Liver (tissue), 9 donors: ENCODE data around the gene FAM131C. TPM values are rescaled to one million over a fixed set of nuclear protein-coding genes. Genes with fewer than 3 reads are reported as not detected.
A peak's percentile ranks its signal among the peaks of the same experiment; 100 is the strongest.
"Not testable (repeated sequence)": the region's sequence is repeated elsewhere in the genome, so short reads cannot be mapped to it uniquely, and the experiment has no call there.

Experiments
- DNase-seq: peaks from one replicate; pipeline ENCODE4 v3.0.0-alpha.2; 2017; ENCODE audit warnings: low spot score
- H3K27ac ChIP-seq, 2 donors: one replicate each; pipeline ENCODE4 v1.7.0; 2013; ENCODE audit warnings: inconsistent platforms in 2 of 2, low read length in 2 of 2, control low read depth in 1 of 2, low read depth in 1 of 2, mild to moderate bottlenecking in 1 of 2
- H3K27me3 ChIP-seq, 4 donors: one replicate each; pipeline versions ENCODE4 v1.6.1 to v1.7.0; 2013; ENCODE audit warnings: low read length in 3 of 4, inconsistent platforms in 1 of 4, mild to moderate bottlenecking in 1 of 4, moderate library complexity in 1 of 4; ENCODE audit not compliant: control insufficient read depth in 4 of 4, insufficient read depth in 4 of 4
- H3K36me3 ChIP-seq, 4 donors: one replicate each; pipeline versions ENCODE4 v1.6.1 to v1.7.0; 2013; ENCODE audit warnings: low read length in 3 of 4, mild to moderate bottlenecking in 3 of 4, low read depth in 1 of 4, moderate library complexity in 1 of 4; ENCODE audit not compliant: control insufficient read depth in 4 of 4, insufficient read depth in 3 of 4
- H3K4me1 ChIP-seq, 4 donors: one replicate each; pipeline versions ENCODE4 v1.6.1 to v1.7.0; 2013; ENCODE audit warnings: low read length in 3 of 4, mild to moderate bottlenecking in 3 of 4, moderate library complexity in 1 of 4; ENCODE audit not compliant: control insufficient read depth in 4 of 4, insufficient read depth in 4 of 4
- H3K4me3 ChIP-seq, 3 donors: one replicate each; pipeline versions ENCODE4 v1.6.1 to v1.7.0; 2013; ENCODE audit warnings: low read length in 3 of 3, control low read depth in 1 of 3, low read depth in 1 of 3, mild to moderate bottlenecking in 1 of 3
- H3K9ac ChIP-seq, 2 donors: one replicate each; pipeline ENCODE4 v1.7.0; 2013; ENCODE audit warnings: low read length in 2 of 2, mild to moderate bottlenecking in 2 of 2, moderate library complexity in 2 of 2, control low read depth in 1 of 2, low read depth in 1 of 2
- H3K9me3 ChIP-seq, 4 donors: one replicate each; pipeline versions ENCODE4 v1.6.1 to v1.7.0; 2013; ENCODE audit warnings: low read length in 3 of 4; ENCODE audit not compliant: control insufficient read depth in 4 of 4
- EGR1 ChIP-seq, 2 donors: IDR thresholded peaks; 2 replicates each; pipeline ENCODE4 v1.6.1; 2016 to 2018; ENCODE audit warnings: antibody characterized with exemption in 2 of 2, low read depth in 2 of 2
- FOXA1 ChIP-seq: IDR thresholded peaks from 2 replicates; pipeline ENCODE4 v1.6.1; 2016; ENCODE audit warnings: antibody characterized with exemption
- FOXA2 ChIP-seq: IDR thresholded peaks from 2 replicates; pipeline ENCODE4 v1.6.1; 2016; ENCODE audit warnings: antibody characterized with exemption
- HNF4A ChIP-seq, 2 donors: conservative IDR thresholded peaks; 2 replicates each; pipeline ENCODE4 v1.6.1; 2016; ENCODE audit warnings: antibody characterized with exemption in 2 of 2, mild to moderate bottlenecking in 2 of 2
- HNF4G ChIP-seq: IDR thresholded peaks from 2 replicates; pipeline ENCODE4 v1.6.1; 2016; ENCODE audit warnings: antibody characterized with exemption
- MAX ChIP-seq: IDR thresholded peaks from 2 replicates; pipeline ENCODE4 v1.6.1; 2016; ENCODE audit warnings: antibody characterized with exemption
- NR2F2 ChIP-seq: IDR thresholded peaks from 2 replicates; pipeline ENCODE4 v1.6.1; 2016; ENCODE audit warnings: antibody characterized with exemption
- RXRA ChIP-seq, 2 donors: IDR thresholded peaks; 2 replicates each; pipeline ENCODE4 v1.6.1; 2017 to 2018; ENCODE audit warnings: antibody characterized with exemption in 2 of 2, mild to moderate bottlenecking in 1 of 2
- SP1 ChIP-seq: IDR thresholded peaks from 2 replicates; pipeline ENCODE4 v1.6.1; 2018; ENCODE audit warnings: antibody characterized with exemption, mild to moderate bottlenecking
- YY1 ChIP-seq: IDR thresholded peaks from 2 replicates; pipeline ENCODE4 v1.6.1; 2016; ENCODE audit warnings: antibody characterized with exemption, mild to moderate bottlenecking
- WGBS: extraction: QIAGEN DNeasy Blood & Tissue Kit; methylation state at CpG from one replicate; pipeline ENCODE4 v1.1.7; 2013; 5-methylcytosine and 5-hydroxymethylcytosine counted together
- polyA plus RNA-seq, 2 donors: library from polyadenylated mRNA; stranded (reverse) in 1 of 2; unstranded in 1 of 2; fragments of 200-250 nt in 1 of 2; fragments of >200 nt in 1 of 2; fragmentation: Nextera tagmentation in 1 of 2; extraction: Ambion mirVana in 1 of 2; gene quantifications; one replicate each; pipeline versions ENCODE4 v1.2.1 to v1.2.3, GENCODE V29; 2013 to 2015
- total RNA-seq, 2 donors: library from RNA; depleted of rRNA; stranded (reverse); fragments of >200 nt; gene quantifications; one replicate each; pipeline ENCODE4 v1.2.3, GENCODE V29; 2014
- TF ChIP-seq, protein P1 (sequence below): fragments of 150-350 bp; IDR thresholded peaks from 2 replicates; pipeline ENCODE4 v1.5.1; 2017; ENCODE audit warnings: improper control_type of control experiment, low read depth, low read length; ENCODE audit not compliant: missing input control
- donor health status: healthy.
- donor health status: healthy.
- donor health status: healthy.
- donor health status: healthy.
- donor health status: healthy.

FAM131C gene
- total and polyA plus RNA-seq, 4 donors: 0.05 to 0.92 TPM; not detected in 2

- Histone ChIP-seq H3K9me3 (no peaks in the 10 kb centered on the region), H3K4me1 (peaks cover 3 to 20% (median 16%) of the 10 kb centered on the region in 4 donors), H3K27me3 (peaks cover 0 to 2% (median 0%) of the 10 kb centered on the region in 4 donors), H3K27ac (no peak overlapping the region), H3K36me3 (no peaks in the 10 kb centered on the region), H3K4me3 (no peak overlapping the region), H3K9ac (no peak overlapping the region)
- no peak for DNase-seq
- 20% methylated on average over 33 of the region's 33 CpGs for WGBS
- TF ChIP-seq EGR1 (IDR thresholded peaks at IDR 0.05; ENCODE audit: low read depth in 2 of 2) (no peak), YY1 (no peak), MAX (no peak), HNF4A (conservative IDR thresholded peaks at IDR 0.05) (no peak), FOXA1 (no peak)
- TF ChIP-seq, protein P1, sequence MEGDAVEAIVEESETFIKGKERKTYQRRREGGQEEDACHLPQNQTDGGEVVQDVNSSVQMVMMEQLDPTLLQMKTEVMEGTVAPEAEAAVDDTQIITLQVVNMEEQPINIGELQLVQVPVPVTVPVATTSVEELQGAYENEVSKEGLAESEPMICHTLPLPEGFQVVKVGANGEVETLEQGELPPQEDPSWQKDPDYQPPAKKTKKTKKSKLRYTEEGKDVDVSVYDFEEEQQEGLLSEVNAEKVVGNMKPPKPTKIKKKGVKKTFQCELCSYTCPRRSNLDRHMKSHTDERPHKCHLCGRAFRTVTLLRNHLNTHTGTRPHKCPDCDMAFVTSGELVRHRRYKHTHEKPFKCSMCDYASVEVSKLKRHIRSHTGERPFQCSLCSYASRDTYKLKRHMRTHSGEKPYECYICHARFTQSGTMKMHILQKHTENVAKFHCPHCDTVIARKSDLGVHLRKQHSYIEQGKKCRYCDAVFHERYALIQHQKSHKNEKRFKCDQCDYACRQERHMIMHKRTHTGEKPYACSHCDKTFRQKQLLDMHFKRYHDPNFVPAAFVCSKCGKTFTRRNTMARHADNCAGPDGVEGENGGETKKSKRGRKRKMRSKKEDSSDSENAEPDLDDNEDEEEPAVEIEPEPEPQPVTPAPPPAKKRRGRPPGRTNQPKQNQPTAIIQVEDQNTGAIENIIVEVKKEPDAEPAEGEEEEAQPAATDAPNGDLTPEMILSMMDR: no peak
These were observed 46.5 kb downstream of the FAM131C start for GRCh38 chr1:16026723-16027484.

DNA sequence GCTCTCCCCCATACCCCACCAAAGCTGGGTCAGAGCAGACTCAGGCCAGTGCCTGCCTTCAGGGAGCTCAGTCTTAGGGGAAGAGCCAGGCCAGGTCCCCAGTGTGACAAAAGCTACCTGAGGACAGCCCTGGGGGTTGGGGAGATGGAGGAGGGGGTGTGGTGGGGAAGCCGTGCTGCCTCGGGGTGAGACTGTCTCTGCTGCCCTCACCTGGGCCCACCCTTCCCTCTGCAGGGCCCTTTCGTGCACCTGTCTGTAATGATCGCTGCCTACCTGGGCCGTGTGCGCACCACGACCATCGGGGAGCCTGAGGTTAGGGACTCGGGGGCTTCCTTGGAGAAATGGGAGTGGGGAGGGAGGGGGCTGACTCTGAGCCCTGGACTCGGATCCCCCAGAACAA, 47.1 kb downstream of the FAM131C start:
- not testable (repeated sequence) for DNase-seq, H3K9ac ChIP-seq, H3K9me3 ChIP-seq, H3K27ac ChIP-seq, H3K4me3 ChIP-seq, H3K36me3 ChIP-seq, H3K27me3 ChIP-seq
- WGBS: 52% methylated on average over 9 of the region's 10 CpGs
- peaks cover 3 to 20% (median 17%) of the 10 kb centered on the region in 4 donors for H3K4me1 ChIP-seq

DNA sequence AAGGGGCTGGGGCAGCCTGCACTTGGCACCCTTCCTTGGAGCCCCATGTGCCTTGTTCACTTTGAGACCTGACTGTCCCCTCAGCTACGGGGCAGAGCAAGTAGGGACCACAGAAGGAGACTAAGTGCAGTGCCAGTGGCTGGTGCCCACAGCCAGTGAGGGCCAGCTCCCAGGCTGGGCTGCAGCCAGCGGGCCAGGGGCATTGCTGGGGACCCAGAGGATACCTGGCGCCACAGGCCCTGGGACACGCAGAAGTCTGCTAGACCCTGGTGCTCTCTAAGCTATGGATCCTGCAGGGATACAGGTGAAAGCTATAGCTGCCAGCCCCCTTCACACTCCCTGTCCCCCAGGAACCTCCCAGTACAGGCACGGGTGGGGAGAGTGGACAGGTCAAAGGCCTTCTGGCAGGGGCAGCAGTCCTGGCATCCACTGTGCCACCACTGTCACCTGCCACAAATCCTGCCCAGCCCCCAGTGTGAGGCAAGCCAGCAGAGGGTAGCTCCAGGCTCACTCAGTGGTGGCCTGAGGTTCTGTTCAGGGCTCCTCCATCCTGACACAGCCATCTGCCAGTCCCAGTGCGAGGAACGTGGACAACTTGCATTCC, 50.3 kb downstream of the FAM131C start:
- peak overlapping the region; percentile 39 to 64 for H3K27ac ChIP-seq
- no peak overlapping the region for H3K4me3 ChIP-seq
- no peaks in the 10 kb centered on the region for H3K27me3 ChIP-seq
- peaks cover 3 to 25% (median 22%) of the 10 kb centered on the region in 4 donors for H3K4me1 ChIP-seq
- H3K9ac ChIP-seq: no peak overlapping the region
- no peaks in the 10 kb centered on the region for H3K9me3 ChIP-seq
- H3K36me3 ChIP-seq: no peaks in the 10 kb centered on the region
- WGBS: 43% methylated on average over 7 of the region's 7 CpGs
- no peak for TF ChIP-seq FOXA2
- peak; percentile 44 to 51 for TF ChIP-seq RXRA (IDR thresholded peaks at IDR 0.05)
- peak; percentile 60 for TF ChIP-seq NR2F2
- TF ChIP-seq HNF4G: peak; percentile 37
- TF ChIP-seq HNF4A (conservative IDR thresholded peaks at IDR 0.05): peak; percentile 62 to 64
- no peak for DNase-seq

- TF ChIP-seq HNF4A (conservative IDR thresholded peaks at IDR 0.05) (no peak), YY1 (no peak), SP1 (no peak)
- TF ChIP-seq, protein P1: no peak
- H3K4me3 ChIP-seq: no peak overlapping the region
- no peak overlapping the region for H3K9ac ChIP-seq
- H3K9me3 ChIP-seq: no peaks in the 10 kb centered on the region
- no peak for DNase-seq
- H3K27me3 ChIP-seq: no peaks in the 10 kb centered on the region
- H3K36me3 ChIP-seq: no peaks in the 10 kb centered on the region
- H3K27ac ChIP-seq: no peak overlapping the region
- 88% methylated on average over 11 of the region's 11 CpGs for WGBS
- peaks cover 3 to 25% (median 22%) of the 10 kb centered on the region in 4 donors for H3K4me1 ChIP-seq
These were observed 51.1 kb downstream of the FAM131C start for GRCh38 chr1:16022393-16022792.
